B cell (primary cell): ENCODE measurements around the gene MVB12B. TPM values are rescaled to one million over a fixed set of nuclear protein-coding genes. Genes with fewer than 3 reads are reported as not detected.

Experiments
- ATAC-seq: fragments of 200-7000 bp; cut with Tn5 transposase; one replicate; pipeline ENCODE4 v1.10.0; 2021; ENCODE audit warnings: low read depth, mild to moderate bottlenecking, moderate number of reproducible peaks, moderate library complexity
- CTCF ChIA-PET: fragments of 350-600 bp; sonication (Branson Sonifier 250); formaldehyde crosslinking; loops from one replicate; lab custom pipeline; 2021; ENCODE audit warnings: antibody characterized with exemption, inconsistent platforms; lab: Charles Lee
- POLR2A ChIA-PET: fragments of 350-600 bp; sonication (Branson Sonifier 250); formaldehyde crosslinking; loops from one replicate; lab custom pipeline; 2021; ENCODE audit warnings: antibody characterized with exemption; lab: Charles Lee
- DNase-seq: peaks from one replicate; pipeline ENCODE4 v3.0.0; 2013
- H2AFZ ChIP-seq: 2 replicates; pipeline ENCODE4 v1.6.1; 2012; ENCODE audit warnings: mild to moderate bottlenecking, low read depth, low read length; ENCODE audit not compliant: insufficient read depth, poor library complexity, severe bottlenecking
- H3K27ac ChIP-seq, 2 donors: 1 replicate in 1 of 2; 2 replicates in 1 of 2; pipeline ENCODE4 v1.5.1; 2012 to 2013; ENCODE audit warnings: low read length in 2 of 2, mild to moderate bottlenecking in 2 of 2, moderate library complexity in 1 of 2
- H3K27me3 ChIP-seq, 4 experiments: fragments of 200-600 bp in 1 of 4; sonication (generic) in 1 of 4; replicated peaks in 1 of 4; 1 replicate in 2 of 4; 2 replicates in 2 of 4; pipeline versions ENCODE4 v1.6.1 to v1.7.0; 2013 to 2016; ENCODE audit warnings: low read length in 3 of 4, mild to moderate bottlenecking in 2 of 4, mixed read lengths in 1 of 4, moderate library complexity in 1 of 4; ENCODE audit not compliant: insufficient read depth in 4 of 4, control insufficient read depth in 3 of 4; ENCODE audit errors: control extremely low read depth in 1 of 4
- H3K36me3 ChIP-seq, 2 experiments: replicated peaks in 1 of 2; 1 replicate in 1 of 2; 2 replicates in 1 of 2; pipeline versions ENCODE4 v1.6.1 to v1.7.1; 2013; ENCODE audit warnings: low read length in 1 of 2; ENCODE audit not compliant: insufficient read depth in 2 of 2, control insufficient read depth in 1 of 2; ENCODE audit errors: control extremely low read depth in 1 of 2, extremely low read depth in 1 of 2
- H3K4me1 ChIP-seq, 2 donors: fragments of 200-600 bp in 1 of 2; sonication (generic) in 1 of 2; 1 replicate in 1 of 2; 2 replicates in 1 of 2; pipeline versions ENCODE4 v1.5.1 to v1.6.1; 2013 to 2017; ENCODE audit warnings: low read length in 2 of 2; ENCODE audit not compliant: control insufficient read depth in 2 of 2, insufficient read depth in 2 of 2
- H3K4me2 ChIP-seq: replicated peaks from 2 replicates; pipeline ENCODE3; 2012; ENCODE audit warnings: mild to moderate bottlenecking, low read depth, low read length; ENCODE audit not compliant: poor library complexity, severe bottlenecking
- H3K4me3 ChIP-seq, 5 experiments: fragments of 200-600 bp in 1 of 5; sonication (generic) in 1 of 5; 1 replicate in 3 of 5; 2 replicates in 2 of 5; pipeline versions ENCODE4 v1.5.1 to v1.7.0; 2011 to 2016; ENCODE audit warnings: low read length in 4 of 5, mild to moderate bottlenecking in 4 of 5, low read depth in 2 of 5, control low read depth in 1 of 5, moderate library complexity in 1 of 5; ENCODE audit not compliant: insufficient read depth in 1 of 5; ENCODE audit errors: control extremely low read depth in 1 of 5, extremely low read depth in 1 of 5
- H3K79me2 ChIP-seq: fragments of 200-600 bp; sonication (generic); one replicate; pipeline ENCODE4 v1.6.0; 2016; ENCODE audit warnings: low read length; ENCODE audit not compliant: control insufficient read depth, insufficient read depth
- H3K9ac ChIP-seq: fragments of 200-600 bp; sonication (generic); 2 replicates; pipeline ENCODE4 v1.6.1; 2017; ENCODE audit warnings: mild to moderate bottlenecking, low read length, moderate library complexity
- H3K9me3 ChIP-seq, 3 donors: one replicate each; pipeline versions ENCODE4 v1.6.1 to v1.7.1; 2013; ENCODE audit warnings: low read length in 2 of 3; ENCODE audit not compliant: control insufficient read depth in 2 of 3, insufficient read depth in 1 of 3; ENCODE audit errors: control extremely low read depth in 1 of 3
- H4K20me1 ChIP-seq: 2 replicates; pipeline ENCODE4 v1.6.0; 2012; ENCODE audit warnings: mild to moderate bottlenecking, low read length; ENCODE audit not compliant: insufficient read depth, control insufficient read depth, poor library complexity, severe bottlenecking
- H3K27ac Mint-ChIP-seq: one replicate; pipeline ENCODE4 v1.8.0; 2021; ENCODE audit warnings: mixed read lengths
- H3K27me3 Mint-ChIP-seq: one replicate; pipeline ENCODE4 v1.8.0; 2021; ENCODE audit warnings: mixed read lengths
- H3K4me1 Mint-ChIP-seq: one replicate; pipeline ENCODE4 v1.8.0; 2021; ENCODE audit warnings: mixed read lengths
- H3K4me3 Mint-ChIP-seq: one replicate; pipeline ENCODE4 v1.8.0; 2021; ENCODE audit warnings: mixed read lengths
- H3K9me3 Mint-ChIP-seq: one replicate; pipeline ENCODE4 v1.8.0; 2022; ENCODE audit warnings: mixed read lengths; ENCODE audit not compliant: insufficient read depth
- EZH2 ChIP-seq: IDR thresholded peaks from 2 replicates; pipeline ENCODE4 v1.6.1; 2012; ENCODE audit warnings: borderline replicate concordance, low read depth, mild to moderate bottlenecking, moderate library complexity, low read length; ENCODE audit not compliant: insufficient read depth, poor library complexity, severe bottlenecking
- WGBS: methylation state at CpG from one replicate; pipeline ENCODE4 v1.1.5; 2013; ENCODE audit warnings: missing lambda C conversion rate; ENCODE audit not compliant: insufficient coverage; 5-methylcytosine and 5-hydroxymethylcytosine counted together
- intact Hi-C: fragments of 100-400 bp; cut with micrococcal nuclease; formaldehyde crosslinking; loops from one replicate; pipeline ENCODE4 v1.10.0; 2022
- polyA plus RNA-seq: library from polyadenylated mRNA; depleted of rRNA; stranded (reverse); fragments of >200 nt; gene quantifications from 2 replicates; pipeline ENCODE4 v1.2.3, GENCODE V29; 2012
- total RNA-seq, 2 donors: library from RNA; stranded (reverse); fragments of 120-200 nt in 1 of 2; gene quantifications; 1 replicate in 1 of 2; 2 replicates in 1 of 2; pipeline versions ENCODE4 v1.2.3 to v1.2.4, GENCODE V29; 2013 to 2022
- TF ChIP-seq, protein P1 (sequence below): fragments of 200-600 bp; IDR thresholded peaks from one replicate; pipeline ENCODE4 v1.8.0; 2022; ENCODE audit warnings: antibody characterized with exemption, mild to moderate bottlenecking

Gene MVB12B
- total and polyA plus RNA-seq, 2 donors (not counting 1 experiment from before 2014, with no cell fraction given), result 1.2 to 9.8 TPM

- POLR2A ChIA-PET, result no interaction called here
- Histone ChIP-seq H3K9me3 (no peaks in the 10 kb centered on the region), H3K27me3 (peaks cover 0 to 4% (median 1%) of the 10 kb centered on the region in 4 experiments), H3K9ac (no peak overlapping the region), H2AFZ (no peak overlapping the region), H3K4me2 (no peak overlapping the region), H3K27ac (no peak overlapping the region), H3K4me1 (peaks cover 25 to 32% of the 10 kb centered on the region in 2 donors), H3K4me3 (no peak overlapping the region), H4K20me1 (no peaks in the 10 kb centered on the region), H3K36me3 (no peaks in the 10 kb centered on the region), H3K79me2 (no peaks in the 10 kb centered on the region)
- TF ChIP-seq EZH2, result no peak
- TF ChIP-seq, protein P1, sequence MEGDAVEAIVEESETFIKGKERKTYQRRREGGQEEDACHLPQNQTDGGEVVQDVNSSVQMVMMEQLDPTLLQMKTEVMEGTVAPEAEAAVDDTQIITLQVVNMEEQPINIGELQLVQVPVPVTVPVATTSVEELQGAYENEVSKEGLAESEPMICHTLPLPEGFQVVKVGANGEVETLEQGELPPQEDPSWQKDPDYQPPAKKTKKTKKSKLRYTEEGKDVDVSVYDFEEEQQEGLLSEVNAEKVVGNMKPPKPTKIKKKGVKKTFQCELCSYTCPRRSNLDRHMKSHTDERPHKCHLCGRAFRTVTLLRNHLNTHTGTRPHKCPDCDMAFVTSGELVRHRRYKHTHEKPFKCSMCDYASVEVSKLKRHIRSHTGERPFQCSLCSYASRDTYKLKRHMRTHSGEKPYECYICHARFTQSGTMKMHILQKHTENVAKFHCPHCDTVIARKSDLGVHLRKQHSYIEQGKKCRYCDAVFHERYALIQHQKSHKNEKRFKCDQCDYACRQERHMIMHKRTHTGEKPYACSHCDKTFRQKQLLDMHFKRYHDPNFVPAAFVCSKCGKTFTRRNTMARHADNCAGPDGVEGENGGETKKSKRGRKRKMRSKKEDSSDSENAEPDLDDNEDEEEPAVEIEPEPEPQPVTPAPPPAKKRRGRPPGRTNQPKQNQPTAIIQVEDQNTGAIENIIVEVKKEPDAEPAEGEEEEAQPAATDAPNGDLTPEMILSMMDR, result no peak
- H3K4me1 Mint-ChIP-seq, result peaks cover 33% of the 10 kb centered on the region
- H3K9me3 Mint-ChIP-seq, result no peaks in the 10 kb centered on the region
- intact Hi-C loops, result no loop called here
- CTCF ChIA-PET, result interaction anchor here (2.2 kb wide), 1 partner anchor 31 kb away, joined by 10 read pairs; no protein-coding TSS in a partner anchor
- ATAC-seq (no peak), DNase-seq (no peak)
- H3K4me3 Mint-ChIP-seq, result no peak overlapping the region
- H3K27me3 Mint-ChIP-seq, result peaks cover 8% of the 10 kb centered on the region
- WGBS, result 97% methylated on average over 20 of the region's 20 CpGs
- H3K27ac Mint-ChIP-seq, result no peak overlapping the region
These were observed 200.6 kb downstream of the MVB12B start for GRCh38 chr9:126527109-126527825.

- no peaks in the 10 kb centered on the region for H3K79me2 ChIP-seq
- H3K4me1 ChIP-seq, result peaks cover 33 to 38% of the 10 kb centered on the region in 2 donors
- H3K36me3 ChIP-seq, result no peaks in the 10 kb centered on the region
- Mint-ChIP-seq H3K9me3 (no peaks in the 10 kb centered on the region), H3K27me3 (peaks cover 8% of the 10 kb centered on the region), H3K4me1 (peaks cover 39% of the 10 kb centered on the region), H3K27ac (no peak overlapping the region), H3K4me3 (no peak overlapping the region)
- ChIA-PET CTCF (no interaction called here), POLR2A (no interaction called here)
- no peak overlapping the region for H3K9ac ChIP-seq
- peaks cover 0 to 4% (median 1%) of the 10 kb centered on the region in 4 experiments for H3K27me3 ChIP-seq
- TF ChIP-seq EZH2, result no peak
- TF ChIP-seq, protein P1, result no peak
- H2AFZ ChIP-seq, result no peak overlapping the region
- 90% methylated on average over 11 of the region's 14 CpGs for WGBS
- intact Hi-C loops, result no loop called here
- no peaks in the 10 kb centered on the region for H4K20me1 ChIP-seq
- DNase-seq (no peak), ATAC-seq (no peak)
- no peak overlapping the region for H3K4me2 ChIP-seq
- no peak overlapping the region for H3K27ac ChIP-seq
- H3K4me3 ChIP-seq, result no peak overlapping the region
- H3K9me3 ChIP-seq, result no peaks in the 10 kb centered on the region
These were observed 201.5 kb downstream of the MVB12B start for GRCh38 chr9:126528111-126528510.
